Thymus (tissue), 11 donors: ENCODE results near the gene PRCP. TPM values are rescaled to one million over a fixed set of nuclear protein-coding genes. Genes with fewer than 3 reads are reported as not detected.

Experiments used
- DNase-seq, 9 donors: peaks; one replicate each; pipeline ENCODE4 v3.0.0-alpha.2; 2013; ENCODE audit warnings: low spot score in 9 of 9, low read depth in 6 of 9, missing footprints in 1 of 9
- H3K27ac ChIP-seq, 2 donors: one replicate each; pipeline ENCODE4 v1.5.1; 2013; ENCODE audit warnings: control low read depth in 1 of 2, low read depth in 1 of 2, low read length in 1 of 2, mild to moderate bottlenecking in 1 of 2, moderate library complexity in 1 of 2
- H3K27me3 ChIP-seq, 2 donors: one replicate each; pipeline ENCODE4 v1.5.1; 2013; ENCODE audit warnings: low read length in 1 of 2; ENCODE audit not compliant: control insufficient read depth in 2 of 2, insufficient read depth in 1 of 2
- H3K36me3 ChIP-seq, 2 donors: one replicate each; pipeline ENCODE4 v1.5.1; 2013; ENCODE audit warnings: low read length in 1 of 2, mild to moderate bottlenecking in 1 of 2, moderate library complexity in 1 of 2; ENCODE audit not compliant: control insufficient read depth in 2 of 2, insufficient read depth in 2 of 2
- H3K4me1 ChIP-seq, 2 donors: one replicate each; pipeline ENCODE4 v1.5.1; 2013; ENCODE audit warnings: low read length in 2 of 2; ENCODE audit not compliant: control insufficient read depth in 2 of 2, insufficient read depth in 2 of 2
- H3K4me3 ChIP-seq, 2 donors: one replicate each; pipeline ENCODE4 v1.5.1; 2013; ENCODE audit warnings: low read length in 2 of 2, control low read depth in 1 of 2, mild to moderate bottlenecking in 1 of 2
- H3K9me3 ChIP-seq, 2 donors: one replicate each; pipeline ENCODE4 v1.5.1; 2013; ENCODE audit warnings: low read length in 1 of 2, mild to moderate bottlenecking in 1 of 2; ENCODE audit not compliant: control insufficient read depth in 2 of 2, insufficient read depth in 1 of 2
- WGBS: extraction: QIAGEN DNeasy Blood & Tissue Kit; methylation state at CpG from one replicate; pipeline ENCODE4 v1.1.7; 2013; 5-methylcytosine and 5-hydroxymethylcytosine counted together
- polyA plus RNA-seq: library from polyadenylated mRNA; stranded (reverse); fragments of 200-250 nt; gene quantifications from one replicate; pipeline ENCODE4 v1.2.3, GENCODE V29; 2013
- total RNA-seq: library from RNA; stranded (reverse); fragments of 120-200 nt; gene quantifications from one replicate; pipeline ENCODE4 v1.2.4, GENCODE V29; 2013
- donor health status: healthy.

Gene PRCP
- total and polyA plus RNA-seq, 2 donors = 38.4 to 51.7 TPM

DNA sequence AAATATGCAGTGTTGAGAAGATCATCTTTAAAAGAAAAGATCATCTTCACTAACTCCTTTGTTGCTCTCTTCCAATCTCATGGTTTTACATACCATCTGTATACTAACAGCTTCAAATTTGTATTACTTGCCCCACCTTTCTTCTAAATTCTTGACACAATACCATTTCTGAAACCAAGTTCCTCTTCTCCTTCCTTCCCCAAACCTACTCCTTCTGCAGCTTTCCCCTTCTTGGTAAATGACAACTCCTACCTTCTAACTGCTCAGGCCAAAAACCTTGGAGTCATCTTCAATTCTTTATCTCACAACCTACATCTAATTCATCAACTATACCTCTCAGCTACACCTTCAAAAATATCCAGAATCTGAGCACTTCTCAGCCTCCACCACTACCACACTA lies 9.3 kb downstream of the PRCP start:
- no peaks in the 10 kb centered on the region for H3K4me1 ChIP-seq
- H3K27ac ChIP-seq = no peak overlapping the region

DNA sequence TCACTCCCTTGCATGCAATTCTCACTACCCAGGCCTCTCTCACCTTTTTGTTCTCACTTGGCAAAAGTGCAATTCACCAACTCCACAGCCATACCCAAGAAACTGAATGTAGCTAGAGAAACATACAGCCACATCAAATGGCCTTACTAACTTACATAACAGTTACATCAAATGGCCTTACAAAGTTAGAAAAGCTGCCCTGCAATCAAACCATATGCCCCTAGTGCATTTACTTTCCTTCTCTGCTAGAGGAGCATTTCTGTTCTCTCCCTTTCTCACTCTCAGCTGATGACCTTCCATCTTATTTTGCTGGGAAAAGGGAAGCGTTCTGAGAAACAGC lies 10.3 kb downstream of the PRCP start:
- H3K9me3 ChIP-seq = peaks cover 0 to 1% of the 10 kb centered on the region in 2 donors
- H3K27me3 ChIP-seq = no peaks in the 10 kb centered on the region
- H3K36me3 ChIP-seq = no peaks in the 10 kb centered on the region
- H3K4me1 ChIP-seq = no peaks in the 10 kb centered on the region
- no peak overlapping the region for H3K27ac ChIP-seq
- H3K4me3 ChIP-seq = no peak overlapping the region
- 97% methylated on average over 1 of the region's 1 CpG for WGBS
- no peak for DNase-seq

More for the DNA sequence above, 9.3 kb downstream of the PRCP start:
- Histone ChIP-seq H3K36me3 (no peaks in the 10 kb centered on the region), H3K4me3 (no peak overlapping the region), H3K27me3 (no peaks in the 10 kb centered on the region), H3K9me3 (peaks cover 0 to 1% of the 10 kb centered on the region in 2 donors)
- DNase-seq = no peak

DNA sequence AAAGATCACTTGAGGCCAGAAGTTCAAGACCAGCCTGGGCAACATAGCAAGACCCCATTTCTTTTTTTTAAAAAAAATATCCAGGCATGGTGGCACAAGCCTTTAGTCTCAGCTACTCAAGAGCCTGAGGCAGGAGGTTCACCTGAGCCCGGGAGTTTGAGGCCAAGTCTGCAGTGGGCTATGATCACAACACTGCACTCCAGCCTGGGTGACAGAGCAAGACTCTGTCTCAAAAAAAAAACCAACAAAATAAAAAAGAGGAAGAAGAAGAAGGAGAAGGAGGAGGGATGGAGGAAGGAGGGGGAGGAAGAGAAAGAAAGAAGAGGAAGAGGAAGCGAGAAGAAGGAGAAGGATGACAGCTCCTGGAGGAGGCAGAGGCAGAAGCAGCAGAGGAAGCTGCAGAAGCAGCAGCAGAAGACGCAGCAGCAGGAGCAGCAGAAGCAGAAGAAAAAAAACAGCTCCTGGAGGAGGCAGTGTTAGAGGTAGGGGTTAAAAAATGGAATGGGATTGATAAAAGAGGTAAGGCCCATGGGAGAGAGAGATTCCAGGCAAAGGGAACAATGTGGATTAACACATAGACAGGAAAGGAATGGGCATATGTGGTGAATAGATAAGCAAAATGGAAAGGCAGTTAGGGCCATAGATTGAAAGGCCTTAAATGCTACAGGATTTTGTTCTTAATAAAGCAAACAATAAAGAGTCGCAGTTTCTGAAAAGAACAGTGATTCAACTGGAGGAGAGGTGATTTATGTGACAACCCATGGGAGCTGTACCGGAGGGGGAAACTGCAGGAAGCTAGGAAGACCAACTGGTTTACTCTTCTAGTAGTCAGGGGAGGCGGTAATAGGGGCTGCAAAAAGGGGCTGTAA lies 10.9 kb downstream of the PRCP start:
- Histone ChIP-seq H3K27ac (no peak overlapping the region), H3K36me3 (no peaks in the 10 kb centered on the region), H3K4me1 (no peaks in the 10 kb centered on the region), H3K27me3 (no peaks in the 10 kb centered on the region), H3K9me3 (peaks cover 0 to 1% of the 10 kb centered on the region in 2 donors), H3K4me3 (no peak overlapping the region)
- 53% methylated on average over 6 of the region's 6 CpGs for whole genome bisulfite sequencing
- DNase-seq = no peak

DNA sequence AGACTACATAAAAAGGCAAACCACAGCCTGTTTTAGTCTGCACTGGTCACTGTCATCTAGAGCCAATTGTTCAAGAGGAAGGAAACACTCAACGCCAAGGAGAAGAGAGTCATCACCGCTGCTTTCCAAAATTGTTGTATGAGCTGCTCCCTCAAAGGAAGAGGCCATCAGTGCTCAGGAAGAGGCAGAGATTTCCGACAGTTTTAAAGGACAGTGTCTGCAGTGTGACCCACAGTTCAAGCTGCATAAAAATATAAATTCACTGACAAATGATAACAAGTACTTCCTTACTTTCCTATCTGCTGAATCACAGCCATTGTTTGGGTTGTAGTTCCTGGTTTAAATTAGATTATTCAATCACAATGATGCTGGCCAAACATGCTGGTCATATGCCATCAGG lies 16.4 kb downstream of the PRCP start:
- DNase-seq = no peak
- H3K27ac ChIP-seq = no peak overlapping the region
- no peaks in the 10 kb centered on the region for H3K9me3 ChIP-seq
- WGBS = 68% methylated on average over 3 of the region's 3 CpGs
- H3K27me3 ChIP-seq = no peaks in the 10 kb centered on the region
- no peak overlapping the region for H3K4me3 ChIP-seq
- H3K4me1 ChIP-seq = no peaks in the 10 kb centered on the region
- H3K36me3 ChIP-seq = no peaks in the 10 kb centered on the region

DNA sequence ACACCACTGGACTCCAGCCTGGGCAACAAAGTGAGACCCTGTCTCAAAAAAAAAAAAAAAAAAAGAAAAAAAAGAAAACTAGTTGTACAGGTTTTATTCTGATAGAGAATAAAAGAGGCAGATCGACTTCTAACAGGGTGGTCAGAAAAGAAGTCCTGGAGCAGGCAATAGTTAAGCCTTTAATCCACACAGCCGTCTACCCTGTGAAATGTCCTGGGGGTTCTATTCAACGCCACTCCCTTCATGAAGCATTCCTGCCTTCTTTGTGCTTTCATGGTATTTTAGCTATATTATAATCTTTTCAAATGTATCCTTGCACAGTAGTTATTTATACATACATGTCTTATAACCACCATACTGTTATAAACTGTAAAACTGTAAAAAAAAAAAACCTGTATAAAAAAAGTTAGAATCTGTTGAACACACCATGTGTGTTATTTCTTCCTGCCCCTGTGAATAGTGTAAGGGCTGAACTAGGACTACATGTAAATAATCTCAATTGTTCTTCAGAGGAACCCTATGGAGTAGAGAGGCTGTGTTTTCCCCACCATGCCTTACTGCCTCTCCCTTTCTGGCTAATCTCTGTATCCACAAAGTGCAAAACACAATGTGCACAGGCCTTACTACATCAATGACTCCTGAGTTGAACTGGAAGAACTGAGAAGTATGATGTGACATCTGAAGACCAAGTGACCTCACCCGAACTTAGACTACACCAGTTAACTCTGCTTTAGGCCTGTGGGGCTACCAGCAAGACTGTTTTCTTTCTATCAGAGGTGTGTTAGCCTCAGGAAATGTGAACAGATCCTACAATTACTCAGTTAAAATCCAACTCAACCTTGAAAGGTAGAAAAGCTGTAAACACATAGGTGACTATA lies 25.3 kb downstream of the PRCP start:
- no peak for DNase-seq
- Histone ChIP-seq H3K36me3 (no peaks in the 10 kb centered on the region), H3K4me3 (no peak overlapping the region), H3K27ac (no peak overlapping the region), H3K4me1 (no peaks in the 10 kb centered on the region), H3K9me3 (peaks cover 0 to 6% of the 10 kb centered on the region in 2 donors), H3K27me3 (no peaks in the 10 kb centered on the region)
- WGBS = 97% methylated on average over 4 of the region's 4 CpGs

DNA sequence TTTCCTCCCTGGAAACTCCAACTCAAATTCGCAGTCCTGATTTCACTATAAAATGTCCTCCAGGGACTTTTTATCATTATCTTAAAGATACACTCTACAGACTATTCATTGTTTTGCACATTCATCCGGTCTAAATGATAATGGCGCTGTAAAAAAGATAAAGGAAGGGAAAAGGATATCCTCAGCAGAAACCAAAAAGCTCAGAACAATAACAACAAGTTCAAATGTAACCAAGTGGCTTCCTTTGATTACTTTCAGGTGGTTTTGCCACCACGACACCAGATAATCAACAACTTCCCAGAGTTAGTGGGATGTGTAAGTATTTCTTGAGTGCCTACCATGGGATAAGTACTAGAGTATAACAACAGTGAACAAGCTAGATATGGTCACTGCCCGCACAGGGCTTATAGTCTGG lies 26.3 kb downstream of the PRCP start:
- H3K27me3 ChIP-seq = no peaks in the 10 kb centered on the region
- 55% methylated on average over 5 of the region's 5 CpGs for WGBS
- no peaks in the 10 kb centered on the region for H3K4me1 ChIP-seq
- no peak overlapping the region for H3K4me3 ChIP-seq
- DNase-seq = peak in 1 of 9 donors; percentile 20
- H3K27ac ChIP-seq = no peak overlapping the region
- peaks cover 0 to 6% of the 10 kb centered on the region in 2 donors for H3K9me3 ChIP-seq
- H3K36me3 ChIP-seq = no peaks in the 10 kb centered on the region

DNA sequence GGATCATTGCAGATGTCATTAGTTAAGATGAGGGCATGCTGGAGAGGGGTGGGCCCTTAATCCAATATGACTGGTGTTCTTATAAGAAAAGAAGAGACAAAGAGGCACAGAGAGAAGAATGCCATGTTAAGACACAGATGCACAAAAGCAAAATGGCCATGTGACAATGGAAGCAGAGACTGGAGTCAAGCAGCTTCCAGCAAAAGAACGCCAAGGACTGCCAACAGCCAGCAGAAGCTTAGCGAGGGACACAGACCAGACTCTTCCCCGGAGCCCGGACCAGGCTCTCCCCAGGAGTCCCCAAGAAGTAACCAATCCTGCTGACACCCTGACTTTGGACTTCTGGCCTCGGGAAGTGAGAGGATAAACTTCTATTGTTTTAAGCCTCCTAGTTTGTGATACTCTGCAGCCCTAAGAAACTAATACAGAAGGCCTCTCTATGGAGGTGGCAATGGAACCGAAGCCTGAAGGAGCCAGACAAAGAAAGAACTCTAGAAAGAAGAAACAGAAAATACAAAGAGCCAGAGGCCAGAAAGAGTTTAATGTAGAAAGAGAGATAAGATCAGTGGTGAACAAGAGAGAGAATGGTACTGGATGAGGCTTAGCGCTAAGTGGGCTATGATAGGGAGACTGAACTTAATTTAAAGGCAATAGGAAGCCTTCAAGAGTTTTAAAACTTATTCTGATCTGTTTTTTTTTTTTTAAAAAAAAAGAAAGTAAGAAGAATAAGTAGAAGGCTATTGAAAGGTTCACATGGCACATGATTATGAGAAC lies 27.7 kb downstream of the PRCP start:
- no peaks in the 10 kb centered on the region for H3K27me3 ChIP-seq
- no peak overlapping the region for H3K4me3 ChIP-seq
- H3K36me3 ChIP-seq = no peaks in the 10 kb centered on the region
- DNase-seq = no peak
- no peak overlapping the region for H3K27ac ChIP-seq
- no peaks in the 10 kb centered on the region for H3K4me1 ChIP-seq
- 97% methylated on average over 7 of the region's 7 CpGs for WGBS
- peaks cover 0 to 4% of the 10 kb centered on the region in 2 donors for H3K9me3 ChIP-seq

DNA sequence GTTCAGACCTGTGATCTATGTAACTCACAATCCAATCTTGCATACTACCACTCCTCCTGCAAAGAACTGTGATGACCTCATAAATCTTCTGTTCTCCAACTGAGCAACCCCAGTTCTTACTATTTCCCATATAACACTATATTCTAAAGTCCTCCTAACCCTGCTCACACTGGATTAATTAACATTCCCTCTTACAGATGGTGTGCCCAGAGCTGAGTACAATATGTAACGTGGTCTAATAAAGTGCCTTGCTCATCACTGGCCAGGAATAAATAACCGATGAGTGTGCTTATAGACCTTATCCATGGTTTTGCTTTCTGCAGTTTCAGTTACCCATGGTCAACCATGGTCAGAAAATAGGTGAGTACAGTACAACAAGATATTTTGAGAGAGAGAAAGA lies 28.6 kb downstream of the PRCP start:
- H3K27me3 ChIP-seq = no peaks in the 10 kb centered on the region
- no peak overlapping the region for H3K27ac ChIP-seq
- DNase-seq = no peak
- WGBS = 97% methylated on average over 2 of the region's 2 CpGs
- no peak overlapping the region for H3K4me3 ChIP-seq
- H3K36me3 ChIP-seq = no peaks in the 10 kb centered on the region
- H3K4me1 ChIP-seq = no peaks in the 10 kb centered on the region
- H3K9me3 ChIP-seq = no peaks in the 10 kb centered on the region

DNA sequence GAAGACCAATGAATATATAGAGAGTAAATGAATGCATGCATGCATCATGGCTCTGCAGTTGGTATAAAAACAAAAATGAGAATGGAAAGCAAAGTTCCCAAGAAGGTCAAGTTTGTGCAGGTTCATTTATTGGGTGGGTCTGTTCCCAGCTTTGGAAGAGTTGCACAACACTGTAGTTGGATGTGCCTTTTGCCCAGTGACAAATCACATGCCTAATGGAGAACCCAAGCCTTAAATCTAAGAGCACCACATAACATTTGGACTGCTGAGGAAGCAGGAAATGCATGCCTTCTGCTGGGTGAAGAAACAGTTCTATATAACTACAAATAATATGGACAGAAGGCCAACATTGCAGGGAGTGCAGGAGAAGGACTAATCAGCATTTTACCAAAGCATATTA lies 30.6 kb downstream of the PRCP start:
- Histone ChIP-seq H3K27me3 (no peaks in the 10 kb centered on the region), H3K4me1 (no peaks in the 10 kb centered on the region), H3K27ac (no peak overlapping the region), H3K4me3 (no peak overlapping the region), H3K36me3 (no peaks in the 10 kb centered on the region), H3K9me3 (no peaks in the 10 kb centered on the region)
- DNase-seq = no peak
